ENCODE measurements around the gene CHURC1.

DNA sequence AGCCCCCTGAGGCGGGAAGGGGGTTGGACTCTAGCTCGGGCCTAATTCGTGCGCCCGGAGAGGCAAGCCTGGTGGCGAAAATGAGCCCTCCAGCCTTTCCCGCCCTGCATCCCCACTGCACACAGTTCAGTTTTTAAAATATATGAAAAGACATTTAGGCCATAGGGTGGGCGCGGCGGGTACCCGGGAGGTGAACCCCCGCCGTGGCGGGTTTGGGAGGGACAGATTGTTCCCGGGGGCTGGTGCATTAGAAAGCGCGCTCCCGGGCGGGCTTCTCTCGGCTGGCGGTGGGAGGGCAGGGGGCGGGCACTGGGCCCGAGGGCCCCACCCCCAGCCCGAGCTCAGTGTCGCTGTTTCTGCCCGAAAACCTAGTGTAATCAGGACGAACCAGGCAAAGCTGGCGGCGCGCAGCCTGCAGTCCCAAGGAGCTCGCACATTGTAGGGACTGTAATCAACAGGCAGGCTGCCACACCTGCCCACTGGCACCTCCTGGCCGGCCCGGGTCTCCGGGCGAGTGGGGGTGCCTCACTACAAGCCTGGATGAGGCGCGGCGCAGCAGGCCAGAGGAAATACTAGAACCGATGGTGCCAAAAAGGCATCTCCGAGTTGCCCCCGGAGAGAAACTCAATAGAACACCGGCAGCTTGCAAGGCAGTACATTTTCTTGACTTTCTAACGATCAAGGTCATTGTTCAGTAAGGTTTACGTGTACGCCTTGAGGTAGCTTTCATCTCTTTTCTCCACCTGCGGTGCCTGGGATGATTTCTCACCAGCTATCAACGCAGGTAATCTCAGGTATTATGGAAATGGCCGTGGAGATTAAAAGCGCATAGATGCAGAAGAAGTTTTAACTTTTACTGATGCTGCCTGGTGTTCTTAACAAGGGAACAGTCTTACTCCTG is 33.8 kb upstream of the CHURC1 start:
- TF ChIP-seq POLR2A (IDR thresholded peaks at IDR 0.05; ENCODE audit: low read depth, low read length): no peak
- TF ChIP-seq RFX5 (IDR thresholded peaks at IDR 0.05; ENCODE audit: low read depth, low read length): no peak
- no peak for TF ChIP-seq CTCF (conservative IDR thresholded peaks at IDR 0.05; ENCODE audit: low read depth, low read length)
- TF ChIP-seq SMC3 (IDR thresholded peaks at IDR 0.05; ENCODE audit: low read depth, low read length): no peak
- no peak for TF ChIP-seq NFE2L2 (IDR thresholded peaks at IDR 0.05; ENCODE audit: low read depth, low read length)
- no peak for TF ChIP-seq CEBPB (IDR thresholded peaks at IDR 0.05; ENCODE audit: low read depth, low read length)
- no peak for TF ChIP-seq ELK1 (IDR thresholded peaks at IDR 0.05; ENCODE audit: borderline replicate concordance, low read depth, low read length)
- TF ChIP-seq, protein P1, sequence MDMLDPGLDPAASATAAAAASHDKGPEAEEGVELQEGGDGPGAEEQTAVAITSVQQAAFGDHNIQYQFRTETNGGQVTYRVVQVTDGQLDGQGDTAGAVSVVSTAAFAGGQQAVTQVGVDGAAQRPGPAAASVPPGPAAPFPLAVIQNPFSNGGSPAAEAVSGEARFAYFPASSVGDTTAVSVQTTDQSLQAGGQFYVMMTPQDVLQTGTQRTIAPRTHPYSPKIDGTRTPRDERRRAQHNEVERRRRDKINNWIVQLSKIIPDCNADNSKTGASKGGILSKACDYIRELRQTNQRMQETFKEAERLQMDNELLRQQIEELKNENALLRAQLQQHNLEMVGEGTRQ (IDR thresholded peaks at IDR 0.05; ENCODE audit: low read depth, low read length): no peak
- TF ChIP-seq MAZ (IDR thresholded peaks at IDR 0.05; ENCODE audit: borderline replicate concordance, low read depth, low read length): no peak
- TF ChIP-seq MAFK (IDR thresholded peaks at IDR 0.05; ENCODE audit: low read depth, low read length): no peak
- TF ChIP-seq MXI1 (IDR thresholded peaks at IDR 0.05; ENCODE audit: borderline replicate concordance, low read depth, low read length): no peak
- no peak for TF ChIP-seq RAD21 (IDR thresholded peaks at IDR 0.05; ENCODE audit: low read length)
